Peyer's patch (tissue), 4 donors: ENCODE measurements around the gene MZB1.

Experiments
- CTCF ChIP-seq, 6 experiments: fragments of 450-650 bp in 4 of 6; fragments of 200-600 bp in 2 of 6; sonication (generic) in 1 of 6; IDR thresholded peaks; one replicate each; pipeline ENCODE4 v1.5.1; 2017 to 2019; ENCODE audit warnings: antibody characterized with exemption in 6 of 6, mild to moderate bottlenecking in 3 of 6, moderate library complexity in 1 of 6
- POLR2A ChIP-seq, 2 donors: fragments of 450-650 bp; IDR thresholded peaks; one replicate each; pipeline ENCODE4 v1.5.1; 2017; ENCODE audit warnings: antibody characterized with exemption in 2 of 2, mild to moderate bottlenecking in 2 of 2, moderate library complexity in 2 of 2

- TF ChIP-seq POLR2A (IDR thresholded peaks at IDR 0.05) (no peak), CTCF (IDR thresholded peaks at IDR 0.05) (no peak)
Observed at GRCh38 chr5:139395844-139396640, 6.3 kb upstream of the MZB1 start.
